ENCODE results near the gene TMEM242. TPM values are rescaled to one million over a fixed set of nuclear protein-coding genes. Genes with fewer than 3 reads are reported as not detected.

The TMEM242 gene
- total RNA-seq, 2 donors from 2014 or later = 10.8 to 11.7 TPM

DNA sequence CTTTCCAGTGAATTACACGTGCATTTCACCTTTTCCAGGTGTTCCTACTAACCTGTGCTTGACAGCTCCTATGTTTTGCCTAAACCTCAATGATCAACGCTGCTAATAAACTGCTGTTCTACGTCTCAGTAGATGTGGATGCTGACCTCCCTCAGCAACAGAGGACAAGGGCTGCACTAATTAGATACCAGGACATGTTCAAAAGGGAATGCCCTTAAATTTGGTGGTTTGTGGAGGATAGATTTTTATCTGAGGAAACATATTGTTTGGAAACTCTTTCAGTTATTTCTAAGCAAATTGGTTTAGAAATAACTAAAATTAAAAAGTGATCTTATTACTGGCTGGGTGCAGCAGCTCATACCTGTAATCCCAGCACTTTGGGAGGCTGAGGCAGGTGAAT, 38.6 kb upstream of the TMEM242 start:
- WGBS, 2 experiments (ENCODE audit: insufficient coverage in 1 of 2, insufficient read length in 1 of 2) = 79 to 91% methylated on average over 3 of the region's 3 CpGs
- H3K9me3 Mint-ChIP-seq = no peaks in the 10 kb centered on the region
- H3K9me3 ChIP-seq (ENCODE audit: control insufficient read depth, low read length) = no peaks in the 10 kb centered on the region
- H3K9ac ChIP-seq (ENCODE audit: extremely low read depth, low read length, poor library complexity, severe bottlenecking) = no peak overlapping the region
- H3K27ac ChIP-seq (ENCODE audit: low read depth, low read length) = no peak overlapping the region
- H3K36me3 ChIP-seq (ENCODE audit: control insufficient read depth, insufficient read depth, low read length) = no peaks in the 10 kb centered on the region
- H3K4me3 ChIP-seq (ENCODE audit: low read length) = no peak overlapping the region
- H3K36me3 Mint-ChIP-seq (ENCODE audit: low read depth) = no peaks in the 10 kb centered on the region
- no peak overlapping the region for H3K27ac Mint-ChIP-seq
- H3K27me3 Mint-ChIP-seq (ENCODE audit: insufficient read depth) = no peaks in the 10 kb centered on the region
- no peaks in the 10 kb centered on the region for H3K4me1 ChIP-seq (ENCODE audit: control insufficient read depth, insufficient read depth, low read length)
- no peak for DNase-seq
- H3K4me1 Mint-ChIP-seq = no peaks in the 10 kb centered on the region
- TF ChIP-seq, protein P1, sequence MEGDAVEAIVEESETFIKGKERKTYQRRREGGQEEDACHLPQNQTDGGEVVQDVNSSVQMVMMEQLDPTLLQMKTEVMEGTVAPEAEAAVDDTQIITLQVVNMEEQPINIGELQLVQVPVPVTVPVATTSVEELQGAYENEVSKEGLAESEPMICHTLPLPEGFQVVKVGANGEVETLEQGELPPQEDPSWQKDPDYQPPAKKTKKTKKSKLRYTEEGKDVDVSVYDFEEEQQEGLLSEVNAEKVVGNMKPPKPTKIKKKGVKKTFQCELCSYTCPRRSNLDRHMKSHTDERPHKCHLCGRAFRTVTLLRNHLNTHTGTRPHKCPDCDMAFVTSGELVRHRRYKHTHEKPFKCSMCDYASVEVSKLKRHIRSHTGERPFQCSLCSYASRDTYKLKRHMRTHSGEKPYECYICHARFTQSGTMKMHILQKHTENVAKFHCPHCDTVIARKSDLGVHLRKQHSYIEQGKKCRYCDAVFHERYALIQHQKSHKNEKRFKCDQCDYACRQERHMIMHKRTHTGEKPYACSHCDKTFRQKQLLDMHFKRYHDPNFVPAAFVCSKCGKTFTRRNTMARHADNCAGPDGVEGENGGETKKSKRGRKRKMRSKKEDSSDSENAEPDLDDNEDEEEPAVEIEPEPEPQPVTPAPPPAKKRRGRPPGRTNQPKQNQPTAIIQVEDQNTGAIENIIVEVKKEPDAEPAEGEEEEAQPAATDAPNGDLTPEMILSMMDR (conservative IDR thresholded peaks at IDR 0.05) = no peak
- no peak overlapping the region for H3K4me3 Mint-ChIP-seq
- H3K27me3 ChIP-seq (ENCODE audit: control insufficient read depth, insufficient read depth, low read length, poor library complexity, severe bottlenecking) = no peaks in the 10 kb centered on the region

- TF ChIP-seq, protein P1 (conservative IDR thresholded peaks at IDR 0.05) = no peak
- Histone ChIP-seq H3K4me3 (ENCODE audit: low read length) (no peak overlapping the region), H3K4me1 (ENCODE audit: control insufficient read depth, insufficient read depth, low read length) (no peaks in the 10 kb centered on the region), H3K36me3 (ENCODE audit: control insufficient read depth, insufficient read depth, low read length) (no peaks in the 10 kb centered on the region), H3K27me3 (ENCODE audit: control insufficient read depth, insufficient read depth, low read length, poor library complexity, severe bottlenecking) (no peaks in the 10 kb centered on the region), H3K27ac (ENCODE audit: low read depth, low read length) (no peak overlapping the region), H3K9me3 (ENCODE audit: control insufficient read depth, low read length) (no peaks in the 10 kb centered on the region), H3K9ac (ENCODE audit: extremely low read depth, low read length, poor library complexity, severe bottlenecking) (no peak overlapping the region)
- no peak for DNase-seq
- Mint-ChIP-seq H3K4me3 (no peak overlapping the region), H3K27ac (no peak overlapping the region), H3K4me1 (no peaks in the 10 kb centered on the region), H3K27me3 (ENCODE audit: insufficient read depth) (peaks cover 2% of the 10 kb centered on the region), H3K36me3 (ENCODE audit: low read depth) (no peaks in the 10 kb centered on the region), H3K9me3 (no peaks in the 10 kb centered on the region)
- 89 to 91% methylated on average over 8 of the region's 8 CpGs for WGBS, 2 experiments (ENCODE audit: insufficient coverage in 1 of 2, insufficient read length in 1 of 2)
These were observed 35.0 kb upstream of the TMEM242 start for GRCh38 chr6:157358287-157358686.

- H3K27ac Mint-ChIP-seq = no peak overlapping the region
- no peaks in the 10 kb centered on the region for H3K36me3 Mint-ChIP-seq (ENCODE audit: low read depth)
- Histone ChIP-seq H3K9ac (ENCODE audit: extremely low read depth, low read length, poor library complexity, severe bottlenecking) (no peak overlapping the region), H3K27me3 (ENCODE audit: control insufficient read depth, insufficient read depth, low read length, poor library complexity, severe bottlenecking) (no peaks in the 10 kb centered on the region), H3K27ac (ENCODE audit: low read depth, low read length) (no peak overlapping the region), H3K9me3 (ENCODE audit: control insufficient read depth, low read length) (peaks cover 5% of the 10 kb centered on the region), H3K36me3 (ENCODE audit: control insufficient read depth, insufficient read depth, low read length) (no peaks in the 10 kb centered on the region), H3K4me1 (ENCODE audit: control insufficient read depth, insufficient read depth, low read length) (no peaks in the 10 kb centered on the region), H3K4me3 (ENCODE audit: low read length) (no peak overlapping the region)
- peaks cover 2% of the 10 kb centered on the region for H3K9me3 Mint-ChIP-seq
- H3K4me3 Mint-ChIP-seq = no peak overlapping the region
- no peaks in the 10 kb centered on the region for H3K4me1 Mint-ChIP-seq
- no peak for DNase-seq
- WGBS, 2 experiments (ENCODE audit: insufficient coverage in 1 of 2, insufficient read length in 1 of 2) = 97 to 100% methylated on average over 2 of the region's 2 CpGs
- TF ChIP-seq, protein P1 (conservative IDR thresholded peaks at IDR 0.05) = no peak
- peaks cover 6% of the 10 kb centered on the region for H3K27me3 Mint-ChIP-seq (ENCODE audit: insufficient read depth)
These were observed 23.1 kb upstream of the TMEM242 start for GRCh38 chr6:157346373-157346772.
